PC-9 (cell line): ENCODE measurements around the gene ARHGEF37. TPM values are rescaled to one million over a fixed set of nuclear protein-coding genes. Genes with fewer than 3 reads are reported as not detected.

Experiments used
- BruUV-seq: library from RNA; stranded (reverse); fragments of 400-500 nt; replicated peaks from 2 replicates; lab custom pipeline; 2021; lab: Mats Ljungman, UMichigan
- CTCF ChIA-PET: fragments of 300-600 bp; sonication (Branson Sonifier 250); formaldehyde crosslinking; loops from one replicate; lab custom pipeline; 2022; ENCODE audit warnings: antibody characterized with exemption; lab: Charles Lee
- POLR2A ChIA-PET: fragments of 300-600 bp; sonication (Branson Sonifier 250); formaldehyde crosslinking; loops from one replicate; lab custom pipeline; 2022; ENCODE audit warnings: antibody characterized with exemption; ENCODE audit not compliant: unreplicated experiment; lab: Charles Lee
- DNase-seq, 2 experiments: peaks; one replicate each; pipeline versions ENCODE4 v3.0.0 to v3.0.0-alpha.2; 2015 to 2022; ENCODE audit warnings: mixed read lengths in 1 of 2
- H2AFZ ChIP-seq: fragments of 200-600 bp; sonication (generic); 2 replicates; pipeline ENCODE4 v1.8.1; 2017; ENCODE audit warnings: antibody characterized with exemption
- H3F3A ChIP-seq: fragments of 200-600 bp; sonication (generic); 2 replicates; pipeline ENCODE4 v1.8.1; 2017; ENCODE audit warnings: antibody characterized with exemption, mild to moderate bottlenecking, low read depth; ENCODE audit not compliant: insufficient read depth
- H3K27ac ChIP-seq: fragments of 200-600 bp; sonication (generic); 2 replicates; pipeline ENCODE4 v1.6.1; 2016; ENCODE audit warnings: mixed run types
- H3K27me3 ChIP-seq: fragments of 200-600 bp; sonication (generic); 2 replicates; pipeline ENCODE4 v1.6.1; 2016; ENCODE audit warnings: low read depth, mixed run types; ENCODE audit not compliant: insufficient read depth
- H3K36me3 ChIP-seq: fragments of 200-600 bp; sonication (generic); 2 replicates; pipeline ENCODE4 v1.6.1; 2016; ENCODE audit warnings: low read depth, mixed run types
- H3K4me1 ChIP-seq: fragments of 200-600 bp; sonication (generic); replicated peaks from 2 replicates; pipeline ENCODE4 v1.6.1; 2016; ENCODE audit warnings: mixed run types; ENCODE audit not compliant: insufficient read depth
- H3K4me2 ChIP-seq: fragments of 200-600 bp; sonication (generic); 2 replicates; pipeline ENCODE4 v1.6.1; 2017; ENCODE audit warnings: mixed run types
- H3K4me3 ChIP-seq: fragments of 200-600 bp; sonication (generic); 2 replicates; pipeline ENCODE4 v1.6.1; 2016; ENCODE audit warnings: mixed run types
- H3K79me2 ChIP-seq: fragments of 200-600 bp; sonication (generic); 2 replicates; pipeline ENCODE4 v1.6.1; 2017; ENCODE audit warnings: low read depth, mixed run types
- H3K9me2 ChIP-seq: fragments of 200-600 bp; sonication (generic); 2 replicates; pipeline ENCODE4 v1.8.1; 2017; ENCODE audit warnings: mild to moderate bottlenecking; ENCODE audit not compliant: insufficient read depth
- H3K9me3 ChIP-seq: fragments of 200-600 bp; sonication (generic); 2 replicates; pipeline ENCODE4 v1.8.1; 2016; ENCODE audit warnings: low read depth; ENCODE audit not compliant: insufficient read depth
- H4K20me1 ChIP-seq: fragments of 200-600 bp; sonication (generic); 2 replicates; pipeline ENCODE4 v1.8.1; 2017; ENCODE audit not compliant: insufficient read depth
- EZH2 ChIP-seq: fragments of 200-600 bp; sonication (generic); IDR thresholded peaks from 2 replicates; pipeline ENCODE4 v1.8.0; 2017; ENCODE audit warnings: antibody characterized with exemption, low read depth
- intact Hi-C: fragments of 100-400 bp; cut with micrococcal nuclease; formaldehyde crosslinking; loops from one replicate; pipeline ENCODE4 v1.10.0; 2022; ENCODE audit not compliant: unreplicated experiment
- total RNA-seq: library from RNA; stranded (reverse); gene quantifications from 2 replicates; pipeline ENCODE4 v1.2.3, GENCODE V29; 2021
- TF ChIP-seq, protein P1 (sequence below): fragments of 200-600 bp; sonication (generic); conservative IDR thresholded peaks from 2 replicates; pipeline ENCODE4 v1.6.1; 2017; ENCODE audit warnings: mixed run types, antibody characterized with exemption, mild to moderate bottlenecking, moderate library complexity

The ARHGEF37 gene
- total RNA-seq, 1 experiment from 2014 or later: 5.5 TPM

DNA sequence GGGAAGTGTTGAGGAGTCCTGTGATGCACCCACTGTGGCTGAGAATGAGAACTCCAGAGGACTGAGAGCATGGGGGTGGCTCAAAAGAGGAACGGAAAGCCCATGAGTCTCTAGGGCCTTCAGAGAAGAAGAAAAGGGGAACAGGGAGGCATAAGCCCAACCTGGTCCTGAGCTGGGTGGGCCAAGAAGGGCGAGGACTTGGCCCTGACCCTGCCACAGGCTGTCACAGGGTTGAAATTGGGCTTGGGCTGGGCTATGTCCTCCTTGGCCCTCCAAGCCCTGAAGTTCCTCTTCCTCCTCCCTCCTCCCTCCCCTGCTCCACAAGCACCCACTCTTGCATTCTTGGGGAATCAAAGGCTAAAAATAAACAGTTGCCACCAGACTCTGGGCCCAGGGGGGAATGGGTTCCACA, 99.5 kb downstream of the ARHGEF37 start:
- H3K4me2 ChIP-seq: no peak overlapping the region

DNA sequence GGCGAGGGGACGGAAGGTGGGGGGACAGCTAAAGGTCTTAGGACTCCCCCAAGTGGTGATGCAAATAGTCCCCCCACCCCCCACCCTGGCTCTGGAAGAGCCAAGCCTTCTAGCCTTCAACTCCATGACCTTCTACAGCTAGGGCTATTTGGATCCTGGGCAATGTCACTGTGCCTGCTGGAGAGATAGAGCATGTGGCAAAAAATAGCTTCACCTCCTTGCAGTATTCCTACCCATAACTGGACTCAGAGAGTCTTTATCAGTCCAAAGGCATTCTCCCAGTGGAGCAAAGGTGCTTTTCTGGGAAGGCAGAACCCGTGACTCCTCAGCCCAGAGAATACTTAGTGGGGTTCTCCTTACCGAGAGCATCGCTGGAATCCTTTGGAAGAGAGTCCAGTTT, 100.0 kb downstream of the ARHGEF37 start:
- no peaks in the 10 kb centered on the region for H3K4me1 ChIP-seq
- no peak overlapping the region for H3K4me3 ChIP-seq
- H2AFZ ChIP-seq: no peak overlapping the region
- peaks cover 45% of the 10 kb centered on the region for H3K27me3 ChIP-seq
- no TSS peak for BruUV-seq
- no peaks in the 10 kb centered on the region for H4K20me1 ChIP-seq
- H3K27ac ChIP-seq: no peak overlapping the region
- no peaks in the 10 kb centered on the region for H3K36me3 ChIP-seq
- CTCF ChIA-PET: no interaction called here
- DNase-seq: no peak
- no peaks in the 10 kb centered on the region for H3F3A ChIP-seq
- no peaks in the 10 kb centered on the region for H3K79me2 ChIP-seq
- POLR2A ChIA-PET: no interaction called here
- TF ChIP-seq EZH2: no peak
- TF ChIP-seq, protein P1, sequence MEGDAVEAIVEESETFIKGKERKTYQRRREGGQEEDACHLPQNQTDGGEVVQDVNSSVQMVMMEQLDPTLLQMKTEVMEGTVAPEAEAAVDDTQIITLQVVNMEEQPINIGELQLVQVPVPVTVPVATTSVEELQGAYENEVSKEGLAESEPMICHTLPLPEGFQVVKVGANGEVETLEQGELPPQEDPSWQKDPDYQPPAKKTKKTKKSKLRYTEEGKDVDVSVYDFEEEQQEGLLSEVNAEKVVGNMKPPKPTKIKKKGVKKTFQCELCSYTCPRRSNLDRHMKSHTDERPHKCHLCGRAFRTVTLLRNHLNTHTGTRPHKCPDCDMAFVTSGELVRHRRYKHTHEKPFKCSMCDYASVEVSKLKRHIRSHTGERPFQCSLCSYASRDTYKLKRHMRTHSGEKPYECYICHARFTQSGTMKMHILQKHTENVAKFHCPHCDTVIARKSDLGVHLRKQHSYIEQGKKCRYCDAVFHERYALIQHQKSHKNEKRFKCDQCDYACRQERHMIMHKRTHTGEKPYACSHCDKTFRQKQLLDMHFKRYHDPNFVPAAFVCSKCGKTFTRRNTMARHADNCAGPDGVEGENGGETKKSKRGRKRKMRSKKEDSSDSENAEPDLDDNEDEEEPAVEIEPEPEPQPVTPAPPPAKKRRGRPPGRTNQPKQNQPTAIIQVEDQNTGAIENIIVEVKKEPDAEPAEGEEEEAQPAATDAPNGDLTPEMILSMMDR: no peak
- intact Hi-C loops: no loop called here
- H3K9me2 ChIP-seq: no peaks in the 10 kb centered on the region
- no peak overlapping the region for H3K4me2 ChIP-seq
- no peaks in the 10 kb centered on the region for H3K9me3 ChIP-seq

More for the DNA sequence above, 99.5 kb downstream of the ARHGEF37 start:
- no peak for TF ChIP-seq EZH2
- TF ChIP-seq, protein P1: no peak
- POLR2A ChIA-PET: no interaction called here
- Histone ChIP-seq H2AFZ (no peak overlapping the region), H3K27ac (no peak overlapping the region), H3F3A (no peaks in the 10 kb centered on the region), H3K27me3 (peaks cover 41% of the 10 kb centered on the region), H3K79me2 (no peaks in the 10 kb centered on the region), H3K4me1 (peaks cover 4% of the 10 kb centered on the region; the same call in 1 of the 2 replicates), H4K20me1 (no peaks in the 10 kb centered on the region), H3K9me2 (no peaks in the 10 kb centered on the region), H3K9me3 (no peaks in the 10 kb centered on the region), H3K4me3 (no peak overlapping the region), H3K36me3 (no peaks in the 10 kb centered on the region)
- no TSS peak for BruUV-seq
- CTCF ChIA-PET: no interaction called here
- no peak for DNase-seq
- intact Hi-C loops: no loop called here

DNA sequence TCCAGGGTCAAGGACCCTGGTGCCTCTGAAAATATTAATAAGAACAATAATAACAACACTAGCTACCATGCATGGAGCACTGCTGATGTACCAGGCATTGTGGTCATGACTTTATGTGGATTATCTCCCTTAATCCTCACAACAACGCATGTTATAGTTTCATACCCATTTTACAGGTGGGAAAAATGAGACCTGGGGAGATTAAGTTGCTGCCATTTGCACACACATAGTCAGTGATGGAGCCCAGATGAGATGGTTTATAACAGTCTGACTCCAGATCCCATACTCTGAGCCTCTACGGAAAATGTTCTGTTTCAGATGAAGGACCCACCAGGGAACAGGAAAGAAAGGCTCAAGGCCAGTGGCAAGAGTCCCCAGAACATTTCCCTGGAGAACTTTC, 100.6 kb downstream of the ARHGEF37 start:
- no TSS peak for BruUV-seq
- no peaks in the 10 kb centered on the region for H3K4me1 ChIP-seq
- peaks cover 52% of the 10 kb centered on the region for H3K27me3 ChIP-seq
- H2AFZ ChIP-seq: no peak overlapping the region
- H3K9me3 ChIP-seq: no peaks in the 10 kb centered on the region
- H3F3A ChIP-seq: no peaks in the 10 kb centered on the region
- H3K27ac ChIP-seq: no peak overlapping the region
- no peak overlapping the region for H3K4me3 ChIP-seq
- no peaks in the 10 kb centered on the region for H3K9me2 ChIP-seq
- intact Hi-C loops: no loop called here
- H3K79me2 ChIP-seq: no peaks in the 10 kb centered on the region
- no peaks in the 10 kb centered on the region for H3K36me3 ChIP-seq
- DNase-seq: no peak
- H4K20me1 ChIP-seq: no peaks in the 10 kb centered on the region
- ChIA-PET POLR2A (no interaction called here), CTCF (no interaction called here)
- TF ChIP-seq EZH2: no peak
- TF ChIP-seq, protein P1: no peak
- H3K4me2 ChIP-seq: no peak overlapping the region
